Renal pelvis (tissue), 12 donors: ENCODE measurements around the gene DDIT3. TPM values are rescaled to one million over a fixed set of nuclear protein-coding genes. Genes with fewer than 3 reads are reported as not detected.
A peak's percentile ranks its signal among the peaks of the same experiment; 100 is the strongest.
"Not testable (repeated sequence)": the region's sequence is repeated elsewhere in the genome, so short reads cannot be mapped to it uniquely, and the experiment has no call there.

ENCODE experiments used
- DNase-seq: peaks from one replicate; pipeline ENCODE4 v3.0.0-alpha.2; 2013
- long read RNA-seq, 16 experiments: transcript quantifications; one replicate each; lab custom pipeline, GENCODE V29; 2026
- polyA plus RNA-seq, 3 donors: library from polyadenylated mRNA; unstranded; fragments of 120-200 nt; gene quantifications; one replicate each; pipeline ENCODE4 v1.2.1, GENCODE V29; 2013; ENCODE audit not compliant: insufficient read length in 3 of 3

The DDIT3 gene, protein sequence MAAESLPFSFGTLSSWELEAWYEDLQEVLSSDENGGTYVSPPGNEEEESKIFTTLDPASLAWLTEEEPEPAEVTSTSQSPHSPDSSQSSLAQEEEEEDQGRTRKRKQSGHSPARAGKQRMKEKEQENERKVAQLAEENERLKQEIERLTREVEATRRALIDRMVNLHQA
- 10 to 100 TPM; 27.5 to 31.3 (median 31.2) TPM for polyA plus RNA-seq
- long read RNA-seq, donor 1, transcript DDIT3-201 (4 exons, 906 nt) = major isoform, 9 of 92 reads
- long read RNA-seq, donor 1, partial matches to known transcripts = 75 of 92 reads
- long read RNA-seq, donor 1, other reads (novel, unspliced or antisense) = 5 of 92 reads
- long read RNA-seq, donor 2, transcript DDIT3-201 (4 exons, 906 nt) = major isoform, 16 of 90 reads
- long read RNA-seq, donor 2, partial matches to known transcripts = 54 of 90 reads
- long read RNA-seq, donor 2, other reads (novel, unspliced or antisense) = 15 of 90 reads
- long read RNA-seq, donor 3, transcript DDIT3-201 (4 exons, 906 nt) = major isoform, 6 of 9 reads
- long read RNA-seq, donor 3, partial matches to known transcripts = 0 of 9 reads
- long read RNA-seq, donor 3, other reads (novel, unspliced or antisense) = 0 of 9 reads
- long read RNA-seq, donor 4, transcript DDIT3-201 (4 exons, 906 nt) = major isoform, 15 of 171 reads
- long read RNA-seq, donor 4, partial matches to known transcripts = 148 of 171 reads
- long read RNA-seq, donor 4, other reads (novel, unspliced or antisense) = 5 of 171 reads
- long read RNA-seq, donor 5, transcript DDIT3-201 (4 exons, 906 nt) = major isoform, 8 of 13 reads
- long read RNA-seq, donor 5, partial matches to known transcripts = 0 of 13 reads
- long read RNA-seq, donor 5, other reads (novel, unspliced or antisense) = 0 of 13 reads
- long read RNA-seq, donor 6, transcript DDIT3-201 (4 exons, 906 nt) = major isoform, 13 of 17 reads
- long read RNA-seq, donor 6, partial matches to known transcripts = 0 of 17 reads
- long read RNA-seq, donor 6, other reads (novel, unspliced or antisense) = 0 of 17 reads
- long read RNA-seq, donor 7, transcript DDIT3-201 (4 exons, 906 nt) = major isoform, 9 of 81 reads
- long read RNA-seq, donor 7, partial matches to known transcripts = 59 of 81 reads
- long read RNA-seq, donor 7, other reads (novel, unspliced or antisense) = 9 of 81 reads
- long read RNA-seq, donor 8, partial matches to known transcripts = 0 of 1 reads
- long read RNA-seq, donor 8, other reads (novel, unspliced or antisense) = 0 of 1 reads
- long read RNA-seq, donor 9, transcript DDIT3-201 (4 exons, 906 nt) = major isoform, 13 of 162 reads
- long read RNA-seq, donor 9, transcript DDIT3-202 (4 exons, 872 nt) = minor isoform, 6 of 162 reads
- long read RNA-seq, donor 9, partial matches to known transcripts = 122 of 162 reads
- long read RNA-seq, donor 9, other reads (novel, unspliced or antisense) = 17 of 162 reads
- long read RNA-seq, donor 10, transcript DDIT3-201 (4 exons, 906 nt) = major isoform, 7 of 12 reads
- long read RNA-seq, donor 10, partial matches to known transcripts = 0 of 12 reads
- long read RNA-seq, donor 10, other reads (novel, unspliced or antisense) = 0 of 12 reads
- long read RNA-seq, donor 11, transcript DDIT3-201 (4 exons, 906 nt) = major isoform, 6 of 8 reads
- long read RNA-seq, donor 11, partial matches to known transcripts = 0 of 8 reads
- long read RNA-seq, donor 11, other reads (novel, unspliced or antisense) = 0 of 8 reads
- long read RNA-seq, donor 12, transcript DDIT3-205 (3 exons, 951 nt) = minor isoform, 5 of 18 reads
- long read RNA-seq, donor 12, transcript DDIT3-201 (4 exons, 906 nt) = major isoform, 10 of 18 reads
- long read RNA-seq, donor 12, partial matches to known transcripts = 0 of 18 reads
- long read RNA-seq, donor 12, other reads (novel, unspliced or antisense) = 0 of 18 reads
- long read RNA-seq, donor 13, partial matches to known transcripts = 0 of 8 reads
- long read RNA-seq, donor 13, other reads (novel, unspliced or antisense) = 0 of 8 reads
- long read RNA-seq, donor 14 = 0 reads
- long read RNA-seq, donor 15, transcript DDIT3-201 (4 exons, 906 nt) = major isoform, 11 of 372 reads
- long read RNA-seq, donor 15, partial matches to known transcripts = 318 of 372 reads
- long read RNA-seq, donor 15, other reads (novel, unspliced or antisense) = 39 of 372 reads
- long read RNA-seq, donor 16, transcript DDIT3-201 (4 exons, 906 nt) = major isoform, 9 of 122 reads
- long read RNA-seq, donor 16, partial matches to known transcripts = 109 of 122 reads
- long read RNA-seq, donor 16, other reads (novel, unspliced or antisense) = 0 of 122 reads

DNA sequence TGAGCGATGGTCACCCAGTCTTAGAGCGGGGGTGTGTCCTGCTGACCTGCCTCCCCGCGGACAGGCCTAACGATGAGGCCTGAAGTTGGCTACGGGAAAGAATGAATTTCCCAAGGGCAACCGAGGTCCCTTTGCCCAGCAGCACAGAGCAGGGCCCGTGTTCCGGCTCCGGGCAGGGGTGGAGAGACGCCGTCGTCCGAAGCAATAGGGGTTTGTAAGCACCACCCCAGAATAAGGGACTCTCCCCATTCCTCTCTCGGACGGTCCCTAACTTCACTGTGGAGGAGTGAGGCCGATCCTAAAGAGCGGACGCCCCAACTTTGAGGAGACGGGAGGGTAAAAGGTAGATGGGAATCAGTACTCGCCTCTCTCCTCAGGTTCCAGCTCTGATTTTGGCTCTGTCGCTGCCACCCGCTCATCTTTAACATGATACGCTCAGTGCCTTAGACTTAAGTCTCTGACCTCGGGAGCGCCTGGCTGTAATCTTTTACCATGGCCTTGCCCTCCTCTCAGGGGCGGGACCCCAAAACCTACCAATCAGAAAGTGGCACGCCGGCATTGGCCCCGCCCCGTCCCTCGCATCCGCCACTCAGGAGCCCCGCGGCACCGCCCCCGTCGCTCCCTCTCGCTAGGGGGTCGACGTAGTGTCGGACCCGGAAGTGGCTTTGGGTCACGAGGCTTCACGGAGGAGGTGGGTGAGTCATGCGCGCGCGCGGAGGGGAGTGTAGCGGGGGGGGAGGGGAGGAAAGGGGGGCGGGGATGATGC lies at the start of gene DDIT3:
Gene DDIT3 (minus strand): TSS at position 462 of the 766 bp plus-strand sequence. CDS start 3,108 bp downstream, outside the sequence.
- DNase-seq = peak; percentile 99

DNA sequence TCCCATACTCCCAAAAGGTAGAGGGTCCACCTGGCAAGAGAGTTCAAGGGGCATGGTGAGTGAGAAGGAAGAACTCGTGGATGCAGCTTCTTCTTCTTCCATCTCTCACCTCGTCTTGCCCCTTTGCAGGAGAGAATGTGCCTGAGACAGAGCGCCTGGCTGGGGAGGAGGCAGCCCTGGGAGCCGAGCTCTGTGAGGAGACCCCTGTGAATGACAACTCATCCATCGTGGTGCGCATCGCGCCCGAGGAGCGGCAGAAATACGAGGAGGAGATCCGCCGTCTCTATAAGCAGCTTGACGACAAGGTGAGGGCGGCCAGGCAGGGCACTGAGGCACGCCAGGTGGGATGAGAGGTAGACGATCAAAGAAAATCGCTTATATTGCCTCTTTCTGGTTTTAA lies 49.5 kb upstream of the DDIT3 start:
- no peak for DNase-seq

DNA sequence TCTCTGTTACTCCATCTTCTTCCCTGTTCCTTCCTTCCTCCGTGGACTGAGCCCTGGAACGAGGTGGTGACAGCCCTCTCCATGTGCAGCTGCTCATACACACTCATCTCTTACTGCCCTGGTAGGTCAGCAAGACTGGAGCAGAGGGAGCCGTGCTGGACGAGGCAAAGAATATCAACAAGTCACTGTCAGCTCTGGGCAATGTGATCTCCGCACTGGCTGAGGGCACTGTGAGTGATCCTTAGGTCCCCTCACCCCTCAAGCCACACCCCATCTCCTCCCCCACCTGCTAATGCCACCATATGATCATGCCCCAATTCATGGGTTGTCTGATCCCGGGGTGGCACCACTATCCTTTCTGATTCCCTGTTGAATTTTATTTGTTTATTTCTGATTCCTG lies 48.5 kb upstream of the DDIT3 start:
- DNase-seq = no peak

DNA sequence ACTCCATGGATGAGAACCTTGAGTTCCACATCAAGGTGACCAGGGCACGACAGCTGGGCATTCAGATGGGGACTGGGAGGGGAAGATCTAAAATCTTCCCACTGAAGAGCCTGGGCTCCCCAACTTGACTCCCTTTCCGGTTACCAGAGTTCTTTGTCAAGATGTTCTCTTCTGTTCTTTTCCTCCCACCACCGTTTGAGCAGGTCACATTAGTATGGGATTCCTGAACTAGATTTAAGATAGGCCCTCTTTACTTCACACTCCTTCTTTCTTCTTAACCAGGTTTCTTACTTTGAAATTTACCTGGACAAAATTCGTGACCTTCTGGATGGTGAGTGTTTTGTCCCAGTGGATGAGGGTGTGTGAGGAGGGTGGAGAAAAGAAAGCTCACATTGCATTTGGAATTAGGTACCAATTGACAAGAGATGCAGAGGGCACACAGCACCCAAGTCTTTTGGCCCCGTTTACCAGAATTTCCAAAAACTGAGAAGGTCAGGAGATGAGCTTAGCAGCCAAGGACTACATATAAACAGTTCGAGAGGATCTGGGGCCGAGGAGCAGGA lies 43.9 kb upstream of the DDIT3 start:
- no peak for DNase-seq

DNA sequence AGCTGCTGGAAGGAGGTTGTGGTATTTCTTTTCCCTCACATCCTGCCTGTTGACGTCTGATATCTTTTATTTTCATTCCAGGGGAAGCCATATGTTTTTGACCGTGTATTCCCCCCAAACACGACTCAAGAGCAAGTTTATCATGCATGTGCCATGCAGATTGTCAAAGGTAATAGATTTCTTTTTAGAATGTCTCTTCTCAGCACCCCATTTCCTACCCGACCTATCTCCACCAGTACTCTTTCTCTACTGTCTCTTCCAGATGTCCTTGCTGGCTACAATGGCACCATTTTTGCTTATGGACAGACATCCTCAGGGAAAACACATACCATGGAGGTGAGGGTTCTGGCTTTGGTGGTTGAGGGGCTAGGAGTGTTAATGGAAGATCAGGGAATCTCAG lies 43.0 kb upstream of the DDIT3 start:
- DNase-seq = no peak

DNA sequence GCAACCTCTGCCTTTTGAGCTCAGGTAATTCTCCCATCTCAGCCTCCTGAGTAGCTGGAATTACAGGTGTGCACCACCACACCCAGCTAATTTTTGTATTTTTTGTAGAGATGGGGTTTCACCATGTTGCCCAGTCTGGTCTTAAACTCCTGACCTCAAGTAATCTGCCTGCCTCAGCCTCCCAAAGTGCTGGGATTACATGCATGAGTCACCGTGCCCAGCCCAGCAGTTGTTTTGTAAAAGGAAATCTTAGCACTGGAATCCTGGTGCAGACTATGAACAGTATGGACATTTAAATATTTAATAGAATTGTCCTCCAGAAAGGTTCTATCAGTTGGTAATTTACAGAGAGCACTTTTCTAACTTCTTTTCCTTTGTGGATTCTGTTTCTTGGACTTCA lies 40.8 kb upstream of the DDIT3 start:
- not testable (repeated sequence) for DNase-seq

DNA sequence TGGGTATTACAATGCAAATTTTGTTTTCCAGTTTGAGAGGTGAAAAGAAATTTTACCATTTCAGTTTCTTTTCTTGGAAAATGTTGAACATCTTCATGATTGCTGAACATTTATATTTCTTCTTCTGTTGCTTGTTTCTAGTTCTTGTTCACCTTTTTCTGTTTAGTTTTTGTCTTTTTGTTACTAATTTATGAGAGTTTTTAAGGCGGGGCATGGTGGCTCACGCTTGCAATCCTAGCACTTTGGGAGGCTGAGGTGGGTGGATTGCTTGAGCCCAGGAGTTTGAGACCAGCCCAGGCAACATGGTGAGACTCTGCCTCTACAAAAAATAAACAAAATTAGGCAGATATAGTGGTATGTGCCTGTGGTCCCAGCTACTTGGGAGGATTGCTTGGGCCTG lies 40.2 kb upstream of the DDIT3 start:
- DNase-seq = no peak

DNA sequence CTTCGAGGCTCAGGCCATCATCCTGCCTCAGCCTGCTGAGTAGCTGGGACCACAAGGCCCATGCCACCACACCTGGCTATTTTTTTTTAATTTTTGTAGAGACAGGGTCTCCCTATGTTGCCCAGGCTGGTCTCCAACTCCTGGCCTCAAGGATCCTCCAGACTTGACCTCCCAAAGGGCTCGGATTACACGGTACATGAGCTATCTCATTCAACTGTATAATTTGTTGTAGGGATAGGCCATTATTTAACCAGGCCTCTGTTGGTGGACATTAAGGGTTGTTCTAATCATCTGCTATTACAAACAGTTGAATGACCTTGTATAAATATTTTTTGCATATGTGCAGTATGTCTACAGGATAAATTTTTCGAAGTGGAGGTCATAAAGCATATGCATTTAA lies 38.5 kb upstream of the DDIT3 start:
- DNase-seq = no peak

DNA sequence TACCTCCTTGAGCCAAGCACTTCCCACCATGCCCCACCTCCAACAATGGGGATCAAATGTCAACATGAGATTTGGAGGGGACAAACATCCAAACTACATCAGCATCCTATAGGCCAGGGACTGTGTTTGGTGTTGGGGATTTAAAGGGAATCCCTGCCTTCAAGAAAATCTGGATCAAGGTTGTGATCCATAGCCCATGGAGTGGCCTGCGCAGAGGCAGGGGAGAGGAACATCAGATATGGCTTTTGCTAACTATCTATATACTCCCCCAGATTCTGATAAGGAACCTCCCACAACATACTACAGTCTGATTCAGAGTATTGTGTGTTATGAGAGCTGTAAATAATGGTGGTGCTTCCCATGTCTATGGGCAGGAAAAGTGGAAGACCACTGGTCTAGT lies 34.6 kb upstream of the DDIT3 start:
- no peak for DNase-seq

DNA sequence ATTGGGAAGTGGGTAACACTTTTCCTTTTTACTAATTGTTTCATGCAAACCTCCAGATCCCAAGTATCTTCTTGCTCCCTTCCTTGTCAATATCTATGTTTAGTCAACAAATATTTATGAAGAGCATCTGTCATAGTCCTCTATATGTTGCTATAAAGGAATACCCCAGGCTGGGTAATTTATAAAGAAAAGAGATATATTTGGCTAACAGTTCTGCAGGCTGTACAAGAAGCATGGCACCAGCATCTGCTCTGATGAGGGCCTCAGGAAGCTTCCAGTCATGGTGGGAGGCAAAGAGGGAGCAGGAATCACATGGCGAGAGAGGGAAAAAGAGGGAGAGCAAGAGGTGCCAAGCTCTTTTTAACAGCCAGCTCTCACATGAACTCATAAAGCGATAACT lies 34.1 kb upstream of the DDIT3 start:
- DNase-seq = no peak

DNA sequence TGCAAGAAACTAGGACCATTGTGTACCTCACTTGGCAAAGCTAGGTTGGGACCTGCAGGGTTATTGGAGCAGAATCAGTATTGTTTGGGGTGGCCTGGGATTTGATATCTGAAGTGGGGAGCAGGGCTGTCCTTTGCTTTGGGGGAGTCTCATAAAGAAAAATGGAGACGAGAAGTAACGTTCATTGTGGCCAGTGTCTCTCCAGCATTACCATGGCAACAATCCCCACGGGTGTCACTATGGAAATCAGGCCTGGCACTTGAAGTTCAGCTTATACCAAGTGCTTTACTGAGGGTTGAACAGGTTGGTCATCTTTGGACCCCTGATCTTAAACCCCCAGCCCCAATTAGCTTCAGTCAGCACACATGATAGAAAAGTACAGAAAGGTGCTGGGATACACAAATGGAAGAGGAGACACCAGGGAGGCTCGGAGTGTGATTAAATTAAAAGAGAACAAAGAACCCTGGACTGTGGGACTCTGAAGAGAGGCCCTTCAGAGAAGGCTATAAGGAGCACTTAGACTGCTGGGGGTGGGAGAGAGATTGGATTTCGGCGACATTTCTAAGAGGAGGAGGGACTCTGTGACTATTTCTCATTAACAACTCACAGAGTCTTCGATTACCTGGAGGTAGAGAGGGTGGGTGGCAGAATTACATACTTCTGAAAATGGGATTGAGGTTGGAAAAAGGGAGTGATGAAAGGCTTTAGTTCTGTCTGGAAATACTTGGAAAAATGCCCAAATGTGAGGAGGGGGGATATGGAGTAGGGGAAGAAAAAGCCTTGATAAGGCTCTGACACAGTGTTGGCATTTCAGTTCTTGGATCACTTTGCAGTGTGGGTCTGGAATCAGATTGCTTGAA lies 33.3 kb upstream of the DDIT3 start:
- DNase-seq = no peak

DNA sequence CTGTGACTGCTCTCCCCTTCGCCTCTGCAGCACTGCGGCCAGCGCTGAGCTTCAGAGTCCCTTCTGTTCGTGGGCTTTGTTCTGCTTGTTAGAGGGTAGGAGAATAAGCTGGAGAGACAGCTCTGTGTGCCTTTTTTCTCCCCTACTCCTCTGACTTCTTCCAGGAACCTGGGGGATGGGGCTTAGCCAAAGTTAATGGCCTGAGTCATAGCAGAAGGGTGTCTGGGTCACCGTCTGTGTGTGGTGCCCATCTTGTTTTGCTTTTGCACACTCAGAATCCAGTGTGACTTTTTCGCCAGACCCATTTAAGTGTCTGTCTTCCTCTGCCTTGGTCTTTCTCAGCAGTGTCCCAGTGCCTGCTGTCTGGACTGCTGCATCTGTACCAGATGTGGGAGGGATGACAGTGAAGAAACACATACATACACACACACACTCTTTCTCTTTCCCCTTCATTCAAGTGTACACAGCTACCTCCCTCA lies 32.6 kb upstream of the DDIT3 start:
- peak; percentile 10 for DNase-seq

DNA sequence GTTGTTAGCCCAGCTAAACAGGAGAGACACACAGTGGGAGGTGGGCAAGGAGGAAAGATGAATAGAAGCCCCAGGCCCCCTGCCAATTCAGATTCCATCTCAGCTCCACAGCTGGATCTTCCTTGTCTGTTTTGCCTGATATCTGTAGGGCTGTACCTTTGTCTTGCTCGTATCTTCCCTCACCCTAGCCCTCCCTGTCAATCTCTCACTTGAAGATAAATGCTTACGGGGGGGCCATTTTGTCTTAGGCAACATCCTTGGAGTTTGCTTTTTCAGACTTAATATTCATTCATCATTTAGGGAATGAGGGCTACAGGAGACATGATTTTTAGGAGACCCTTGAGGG lies 32.0 kb upstream of the DDIT3 start:
- DNase-seq = no peak

DNA sequence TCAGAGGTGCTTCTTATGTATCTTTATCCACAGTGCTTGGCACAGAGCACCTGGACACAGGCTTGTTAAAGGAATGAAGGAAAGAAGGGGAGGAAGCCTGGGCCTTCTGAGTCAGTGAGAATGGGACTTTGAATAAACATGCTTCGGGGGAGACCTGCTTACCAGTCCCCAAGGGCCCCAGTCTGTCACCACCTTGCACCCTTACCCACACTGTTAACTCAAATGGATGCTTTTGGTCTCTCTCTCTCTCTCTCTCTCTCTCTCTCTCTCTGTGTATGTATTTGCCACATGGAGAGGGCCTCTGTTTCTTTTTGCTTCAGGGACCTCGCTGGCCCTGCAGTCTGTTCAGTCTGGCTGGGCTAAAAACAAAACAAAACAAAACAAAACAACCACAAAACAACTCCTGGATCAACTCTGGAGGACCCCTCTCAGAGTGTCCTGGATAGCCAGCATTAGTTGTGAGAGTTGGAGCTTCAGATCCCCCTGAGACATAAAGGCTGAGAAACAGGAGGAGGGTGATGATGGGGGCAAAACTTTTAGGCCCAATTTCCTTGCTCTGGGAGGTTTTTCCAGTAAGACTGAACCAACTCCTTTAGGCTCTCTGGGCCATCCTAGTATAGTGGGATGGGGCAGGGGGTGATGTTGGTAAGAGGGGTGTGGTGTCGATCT lies 31.5 kb upstream of the DDIT3 start:
- DNase-seq = no peak

DNA sequence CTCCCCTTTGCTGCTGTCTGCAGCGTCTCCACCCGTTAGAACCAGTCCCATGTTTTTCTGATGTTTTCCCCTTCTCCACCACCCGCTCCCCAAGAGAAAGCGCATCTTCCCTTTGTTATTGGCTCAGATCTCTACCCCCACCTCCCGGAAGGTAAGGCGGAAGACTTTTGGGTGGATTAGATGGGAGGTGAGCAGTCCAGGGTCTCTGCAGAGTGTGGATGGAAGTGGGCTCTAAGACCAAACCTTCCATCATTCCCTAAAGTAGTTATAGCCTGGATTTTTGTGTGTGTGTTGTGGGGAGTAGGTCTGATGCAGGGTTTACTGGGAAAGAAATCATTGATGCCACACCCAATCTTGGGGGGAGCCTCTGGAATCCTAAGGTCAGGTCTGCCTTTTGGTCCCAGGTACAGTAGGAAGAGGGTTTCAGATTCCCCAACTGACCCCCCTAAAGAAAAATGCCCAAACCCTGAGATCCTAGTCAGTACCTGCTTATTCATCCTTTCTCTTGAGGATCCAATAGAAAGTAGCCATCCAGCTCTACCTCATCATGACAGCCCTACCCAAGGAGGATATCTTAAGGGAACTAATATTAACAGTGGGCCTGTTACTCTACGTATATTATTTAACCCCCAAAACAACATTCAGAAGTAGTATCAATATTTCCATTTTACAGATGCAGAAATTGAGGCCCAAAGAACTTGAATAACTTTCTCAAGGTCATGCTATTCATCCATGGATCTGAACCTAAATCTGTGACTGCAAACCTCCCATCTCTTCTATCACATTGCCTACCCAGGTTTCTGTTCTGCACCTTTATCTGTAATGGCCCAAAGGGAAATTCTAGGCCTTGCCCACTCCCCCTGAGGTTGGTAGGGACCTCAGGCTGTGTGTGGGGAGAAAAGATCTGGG lies 30.6 kb upstream of the DDIT3 start:
- no peak for DNase-seq
